HG02610 (cell line): ENCODE results near the gene SPATA33.
A peak's percentile ranks its signal among the peaks of the same experiment; 100 is the strongest.

Experiments
- ATAC-seq: cut with Tn5 transposase; IDR thresholded peaks from one replicate; pipeline ENCODE4 v1.9.1; 2021; ENCODE audit warnings: mild to moderate bottlenecking, moderate library complexity; ENCODE audit not compliant: unreplicated experiment

SPATA33 gene

DNA sequence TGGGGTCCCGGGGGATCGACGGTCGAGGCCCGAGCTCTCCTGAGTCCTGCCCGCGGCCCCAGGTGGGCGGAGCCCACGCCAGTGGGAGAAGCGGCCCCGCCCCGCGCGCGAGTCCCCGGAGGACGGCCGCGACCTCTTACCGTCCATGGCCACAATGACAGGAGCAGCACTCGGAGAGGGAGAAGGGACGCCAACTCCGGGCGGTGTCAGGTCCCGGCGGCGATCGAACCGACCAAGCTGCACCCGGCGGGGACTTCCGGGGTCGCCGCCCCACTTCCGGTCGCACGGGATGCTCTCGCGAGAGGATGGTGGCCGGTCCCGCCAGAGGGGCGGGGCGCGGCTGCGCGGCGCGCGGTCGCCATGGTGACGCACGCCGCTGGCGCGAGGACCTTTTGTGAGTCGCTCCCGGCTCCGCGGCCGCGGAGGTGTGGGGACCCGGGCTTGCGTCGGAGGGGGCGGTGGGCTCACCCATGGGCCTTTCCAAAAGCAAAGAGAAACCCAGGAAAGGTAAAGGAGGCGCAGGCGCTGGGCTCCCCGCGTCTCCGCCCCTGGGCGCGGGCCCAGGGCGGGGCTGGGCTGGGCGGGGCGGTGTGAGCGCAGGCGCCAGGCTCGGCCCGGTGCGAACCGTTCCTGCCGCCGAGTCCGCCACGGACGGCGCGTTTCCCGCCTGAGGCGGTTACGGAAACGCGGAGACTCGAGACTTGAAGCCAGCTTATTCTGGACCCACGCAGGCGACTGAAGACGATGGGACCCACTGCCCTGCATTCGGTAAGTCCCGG lies at the start of gene SPATA33, which contains the start of gene CHMP1A:
SPATA33 (plus strand) TSS at position 395 of the 779 bp plus-strand sequence; CDS start at position 471, 76 bp downstream.
CHMP1A (minus strand) TSS at position 267 of the 779 bp plus-strand sequence; CDS start at position 147, 120 bp downstream.
- ATAC-seq = peak; percentile 89

GRCh38 chr16:89607937-89608740 lies 49.5 kb upstream of the SPATA33 start:
- ATAC-seq = no peak

- no peak for ATAC-seq
Measured at GRCh38 chr16:89610108-89610453, 47.6 kb upstream of the SPATA33 start.

DNA sequence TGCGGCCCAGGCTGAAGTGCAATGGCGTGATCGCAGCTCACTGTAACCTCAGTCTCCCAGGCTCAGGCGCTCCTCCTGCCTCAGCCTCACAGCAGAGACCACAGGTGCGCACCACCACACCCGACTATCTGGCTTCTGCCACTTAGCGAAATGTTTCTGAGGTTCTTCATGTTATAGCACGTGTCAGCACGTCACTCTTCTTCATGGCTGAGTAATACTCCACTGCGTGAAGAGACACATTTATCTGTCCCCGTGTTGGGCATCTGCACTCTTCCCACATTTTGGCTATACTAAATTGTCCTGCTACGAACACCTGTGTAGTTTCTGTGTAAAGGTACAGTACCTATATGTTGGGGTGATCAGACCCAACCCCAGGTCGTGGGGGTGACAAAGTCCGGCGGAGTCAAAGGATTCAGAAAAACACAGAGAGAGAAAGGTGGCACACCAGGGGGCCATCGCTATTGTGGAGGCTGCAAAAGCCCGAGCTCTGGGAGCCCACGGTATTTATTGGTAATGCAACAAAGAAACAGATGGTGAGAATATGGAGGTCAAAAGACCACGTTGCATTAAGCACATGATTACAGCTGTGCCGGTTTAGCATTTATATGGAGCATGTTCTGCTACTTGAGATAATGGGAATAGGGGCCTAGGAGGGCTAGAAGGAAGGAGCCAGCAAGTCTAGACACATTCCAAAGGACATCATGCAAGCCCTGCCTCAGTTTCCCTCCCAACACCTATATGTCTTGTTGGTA lies 45.0 kb upstream of the SPATA33 start:
- no peak for ATAC-seq

DNA sequence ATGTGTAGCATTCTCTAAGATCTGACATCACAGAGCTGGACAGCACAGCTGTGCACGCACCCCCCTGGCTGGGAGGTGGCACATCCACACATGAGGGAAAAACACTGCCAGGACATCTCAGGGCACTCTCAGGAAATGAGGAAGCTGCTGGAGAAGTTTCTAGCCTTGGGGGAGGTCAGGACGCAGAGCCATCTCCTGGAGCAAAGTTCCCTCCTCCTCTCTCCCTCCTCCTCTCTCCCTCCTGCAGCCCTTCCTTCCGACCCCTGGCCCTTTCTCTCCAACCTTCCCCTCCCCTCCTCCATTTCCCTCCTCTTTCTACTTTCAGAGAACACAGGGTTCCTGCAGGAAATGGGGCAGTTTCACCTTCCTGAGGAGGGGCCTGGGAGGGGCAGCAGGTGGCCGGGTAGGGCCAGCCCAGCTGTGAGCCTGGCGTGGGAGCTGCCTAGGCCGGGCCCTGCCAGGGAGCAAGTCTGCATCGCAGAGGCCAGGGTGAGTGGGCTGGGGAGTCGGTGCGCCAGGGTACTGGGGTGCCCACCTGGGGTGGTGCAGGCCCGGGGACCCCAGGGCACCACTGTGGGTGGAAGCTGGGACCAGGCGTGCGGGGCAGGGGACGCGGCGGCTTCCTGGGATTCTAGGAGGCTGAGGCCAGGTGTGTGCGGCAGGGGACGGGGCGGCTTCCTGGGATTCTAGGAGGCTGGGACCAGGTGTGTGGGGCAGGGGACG lies 44.2 kb upstream of the SPATA33 start, which contains the start of gene DPEP1:
DPEP1 (plus strand) TSS at position 412 of the 723 bp plus-strand sequence. CDS start 16,769 bp downstream, outside the sequence.
- ATAC-seq = no peak

- ATAC-seq = no peak
Measured at GRCh38 chr16:89613954-89614459, 43.6 kb upstream of the SPATA33 start.

DNA sequence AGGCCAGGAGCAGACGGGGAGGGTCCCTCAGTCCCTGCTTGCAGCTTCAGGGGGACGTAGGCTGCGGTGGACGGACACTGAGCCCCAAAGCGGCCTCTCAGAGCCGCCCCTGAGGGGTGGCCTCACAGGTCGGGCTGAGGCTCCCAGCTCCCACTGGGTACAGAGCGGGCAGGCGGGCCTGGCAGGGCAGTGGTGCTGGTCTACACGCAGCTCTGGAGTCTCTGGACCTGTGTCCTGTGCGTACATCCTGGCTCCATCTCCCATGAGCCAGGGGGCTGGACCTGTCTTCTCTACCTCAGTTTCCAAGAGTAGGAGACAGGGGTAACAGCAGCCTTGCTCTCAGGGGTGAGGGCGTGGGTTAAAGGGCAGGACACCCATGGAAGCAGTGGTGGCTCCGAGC lies 42.5 kb upstream of the SPATA33 start:
- no peak for ATAC-seq

DNA sequence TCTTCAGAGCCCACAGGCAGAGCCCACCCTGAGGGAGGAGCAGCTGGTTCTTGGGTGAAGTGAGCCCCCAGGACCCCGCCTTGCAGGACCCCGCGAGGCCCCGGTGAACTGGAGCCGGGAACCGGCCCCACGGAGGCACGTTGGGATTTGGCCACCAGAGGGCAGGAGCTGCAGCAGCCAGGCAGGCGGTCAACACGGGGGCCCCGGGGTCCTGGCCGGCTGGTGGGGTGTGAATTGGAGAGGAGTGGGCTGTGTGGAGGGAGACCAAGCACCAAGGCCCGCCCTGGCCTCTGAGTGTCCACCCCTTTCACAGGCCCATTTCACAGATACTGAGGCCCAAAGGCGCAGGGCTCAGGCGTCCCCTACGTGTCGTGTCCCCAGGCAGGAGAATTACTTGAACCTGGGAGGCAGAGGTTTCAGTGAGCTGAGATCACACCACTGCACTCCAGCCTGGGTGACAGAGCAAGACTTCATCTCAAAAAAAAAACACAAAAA lies 42.0 kb upstream of the SPATA33 start:
- no peak for ATAC-seq

DNA sequence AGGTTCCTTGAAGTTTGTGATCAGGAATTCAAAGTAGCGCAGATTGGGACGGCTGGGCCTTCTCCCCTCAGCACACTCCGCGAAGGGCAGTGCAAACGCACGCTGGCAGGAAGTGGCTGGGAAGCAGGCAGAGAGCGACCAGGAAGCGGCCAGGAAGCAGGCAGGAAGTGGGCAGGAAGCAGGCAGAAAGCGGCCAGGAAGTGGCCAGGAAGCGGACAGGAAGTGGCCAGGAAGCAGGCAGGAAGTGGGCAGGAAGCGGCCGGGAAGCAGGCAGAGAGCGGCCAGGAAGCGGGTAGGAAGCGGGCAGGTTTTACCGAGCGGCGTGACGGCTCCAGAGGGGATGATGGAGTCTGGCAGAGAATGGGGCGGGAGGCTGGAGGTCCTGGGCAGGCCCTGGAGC lies 41.0 kb upstream of the SPATA33 start:
- ATAC-seq = no peak

DNA sequence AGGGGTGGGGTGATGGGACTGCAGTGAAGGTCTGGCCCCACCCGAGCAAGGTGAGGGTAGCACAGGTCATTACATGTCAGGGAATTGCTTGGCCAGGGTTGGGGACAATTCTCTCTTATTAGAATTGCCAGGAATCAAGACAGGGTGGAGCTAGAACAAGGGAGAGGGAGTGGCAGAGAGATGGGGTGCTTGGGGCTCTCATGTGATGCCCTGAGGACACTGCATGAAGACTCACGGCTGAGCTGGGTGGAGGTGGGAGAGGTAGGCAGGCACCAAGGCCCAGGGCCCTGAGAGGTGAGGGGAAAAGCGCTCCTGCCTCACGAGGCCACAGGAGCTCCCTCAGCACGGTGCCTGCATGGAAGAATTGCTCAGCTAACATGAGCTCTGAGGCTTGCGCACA lies 40.6 kb upstream of the SPATA33 start:
- ATAC-seq = no peak

GRCh38 chr16:89618109-89618998 lies 39.3 kb upstream of the SPATA33 start:
- no peak for ATAC-seq

- ATAC-seq = no peak
Measured at GRCh38 chr16:89619840-89620239, 37.8 kb upstream of the SPATA33 start.

DNA sequence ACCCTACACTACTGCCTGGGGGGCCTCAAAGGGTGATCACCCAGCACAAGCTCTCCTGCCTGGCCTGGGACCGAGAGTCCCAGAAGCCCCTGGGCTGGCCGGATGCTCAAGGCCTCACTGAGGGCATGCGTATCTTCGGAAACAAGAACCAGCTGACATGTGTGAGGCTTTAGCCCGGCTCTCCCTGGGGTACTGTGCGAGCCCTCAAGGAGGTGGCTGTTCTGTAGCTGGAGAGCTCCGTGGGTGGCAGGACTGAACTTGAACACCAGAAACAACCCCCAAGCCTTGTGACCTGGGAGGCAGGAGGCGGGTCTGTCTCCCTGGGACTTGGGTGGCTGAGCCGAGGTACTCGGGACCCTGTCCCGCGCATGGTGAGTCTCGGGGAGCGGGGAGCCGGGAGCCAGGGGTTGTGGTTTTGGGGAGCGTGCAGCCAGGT lies 37.2 kb upstream of the SPATA33 start:
- ATAC-seq = no peak

GRCh38 chr16:89621136-89621697 lies 36.4 kb upstream of the SPATA33 start:
- ATAC-seq = no peak

DNA sequence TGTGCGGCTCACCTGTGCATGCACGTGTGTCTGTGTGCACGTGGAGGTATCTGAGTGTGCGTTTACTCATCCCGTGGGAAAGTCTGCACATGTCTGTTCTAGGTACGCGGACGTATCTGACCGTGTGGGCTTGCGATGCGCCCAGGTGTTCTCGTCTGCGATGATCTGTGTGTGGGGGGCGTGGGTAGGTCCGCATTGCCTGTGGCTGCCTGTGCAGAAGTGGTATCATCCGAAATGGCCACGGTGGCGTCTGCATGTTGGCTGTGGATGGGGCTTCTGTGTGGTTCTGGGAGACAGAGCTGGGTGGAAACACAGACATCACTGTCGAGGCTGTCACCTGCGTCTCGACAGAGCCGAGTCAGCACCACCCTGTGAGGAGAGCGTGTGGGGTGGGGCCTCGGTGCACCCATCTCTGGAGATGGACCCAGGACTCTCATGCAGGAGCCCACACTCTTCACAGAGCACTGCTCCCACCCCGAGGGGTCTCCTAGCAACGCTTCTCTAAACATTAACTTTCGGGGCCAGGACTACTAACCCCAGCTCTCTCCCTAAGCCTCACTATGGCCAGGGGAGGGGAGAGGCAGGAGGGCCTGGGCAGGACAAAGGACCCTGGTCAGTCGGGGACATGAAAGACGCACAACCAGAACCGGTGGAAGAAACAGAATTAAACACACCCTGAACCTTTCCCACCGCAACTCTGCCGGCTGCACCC lies 35.8 kb upstream of the SPATA33 start:
- ATAC-seq = no peak

DNA sequence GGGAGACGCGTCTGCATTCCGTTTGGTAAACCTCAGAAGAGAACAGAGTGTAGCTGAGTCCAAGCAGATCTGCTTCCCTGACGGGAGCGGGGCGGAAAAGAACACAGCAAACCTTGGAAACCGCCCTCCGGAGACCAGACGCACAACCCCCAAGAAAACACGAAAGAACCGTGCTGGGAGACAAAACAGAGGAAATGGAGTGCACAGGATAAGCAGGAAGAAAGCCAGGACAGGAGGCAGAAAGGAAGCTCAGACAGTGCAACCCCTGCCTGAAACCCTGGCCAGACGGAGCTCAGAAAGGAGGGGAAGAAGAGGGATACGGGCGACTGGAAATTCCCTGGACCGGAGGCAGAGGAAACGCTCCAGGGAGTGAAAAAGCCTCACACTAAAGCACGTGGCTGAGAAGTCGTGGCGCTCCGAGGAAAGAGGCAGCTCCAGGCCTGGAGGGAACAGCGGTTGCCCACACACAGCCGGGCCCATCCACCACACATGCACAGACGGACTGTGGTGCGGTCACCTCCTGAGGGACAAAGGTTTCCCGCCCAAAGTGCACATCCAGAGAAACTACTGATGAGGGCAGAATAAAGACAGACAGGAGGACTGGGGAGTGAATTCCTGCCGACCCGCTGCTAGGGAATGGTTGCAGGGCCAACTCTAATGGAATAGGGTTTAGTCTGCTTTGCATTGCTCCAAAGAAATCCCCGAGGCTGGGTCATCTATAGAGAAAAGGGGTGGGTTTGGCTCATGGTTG lies 34.0 kb upstream of the SPATA33 start:
- no peak for ATAC-seq
